Adrenal gland (tissue), 12 donors: ENCODE measurements around the gene NEK2. TPM values are rescaled to one million over a fixed set of nuclear protein-coding genes. Genes with fewer than 3 reads are reported as not detected.

Experiments used
- DNase-seq, 7 donors: peaks; one replicate each; pipeline ENCODE4 v3.0.0-alpha.2; 2019 to 2020
- H3K27ac ChIP-seq, 5 donors: fragments of 200-600 bp; sonication (generic) in 4 of 5; 1 replicate in 3 of 5; 2 replicates in 2 of 5; pipeline versions ENCODE4 v1.5.1 to v1.8.0; 2016 to 2020; ENCODE audit warnings: mild to moderate bottlenecking in 1 of 5
- H3K27me3 ChIP-seq: fragments of 200-600 bp; 2 replicates; pipeline ENCODE4 v1.8.0; 2021
- H3K36me3 ChIP-seq, 2 donors: fragments of 200-600 bp; replicated peaks in 1 of 2; 1 replicate in 1 of 2; 2 replicates in 1 of 2; pipeline versions ENCODE4 v1.5.1 to v1.8.0; 2018 to 2022
- H3K4me1 ChIP-seq, 2 donors: fragments of 200-600 bp; replicated peaks in 1 of 2; 1 replicate in 1 of 2; 2 replicates in 1 of 2; pipeline versions ENCODE4 v1.5.1 to v1.8.0; 2018 to 2021
- H3K4me3 ChIP-seq, 4 donors: fragments of 200-600 bp; sonication (generic) in 3 of 4; one replicate each; pipeline ENCODE4 v1.5.1; 2016 to 2018
- H3K9me3 ChIP-seq, 3 donors: fragments of 200-600 bp; sonication (generic) in 1 of 3; replicated peaks in 1 of 3; 1 replicate in 2 of 3; 2 replicates in 1 of 3; pipeline versions ENCODE4 v1.5.1 to v1.8.0; 2016 to 2021
- POLR2A ChIP-seq, 2 donors: fragments of 450-650 bp; IDR thresholded peaks; one replicate each; pipeline ENCODE4 v1.6.1; 2017; ENCODE audit warnings: antibody characterized with exemption in 2 of 2, mild to moderate bottlenecking in 2 of 2, moderate library complexity in 1 of 2
- WGBS, 4 donors: extraction: QIAGEN DNeasy Blood & Tissue Kit in 2 of 4; methylation state at CpG; one replicate each; pipeline versions ENCODE4 v1.1.5 to v1.1.7; 2013 to 2017; 5-methylcytosine and 5-hydroxymethylcytosine counted together
- intact Hi-C, 2 donors: fragments of 100-400 bp; cut with DNase I; formaldehyde crosslinking; loops; one replicate each; pipeline versions ENCODE4 v1.14.1 to v1.15.0; 2022 to 2023
- polyA plus RNA-seq, 3 donors: library from polyadenylated mRNA; stranded (reverse); fragments of 200-250 nt in 2 of 3; fragments of 350-450 nt in 1 of 3; fragmentation: Illumina TruSeq in 1 of 3; extraction: RNeasy Lipid Tissue Mini Kit (QIAGEN cat#74804) in 1 of 3; gene quantifications; one replicate each; pipeline ENCODE4 v1.2.3, GENCODE V29; 2013 to 2014
- total RNA-seq, 9 donors: library from RNA; depleted of rRNA in 4 of 9; stranded (reverse); fragments of >200 nt in 4 of 9; fragments of 120-200 nt in 1 of 9; fragmentation: NEBNext Ultra II Directional in 1 of 9; extraction: Animal tissue kit (Norgen Biotek cat#: 25700) in 1 of 9; gene quantifications; one replicate each; pipeline versions ENCODE4 v1.1.0 to v1.2.4, GENCODE V29; 2013 to 2023
- TF ChIP-seq, protein P1 (sequence below), 6 experiments: fragments of 450-650 bp in 4 of 6; fragments of 200-600 bp in 2 of 6; sonication (generic) in 1 of 6; IDR thresholded peaks; 1 replicate in 5 of 6; 2 replicates in 1 of 6; pipeline versions ENCODE4 v1.5.1 to v1.8.0; 2016 to 2021; ENCODE audit warnings: antibody characterized with exemption in 6 of 6, mild to moderate bottlenecking in 2 of 6, moderate library complexity in 1 of 6
- donor health status: healthy with polysubstance abuse.
- donor health status: Bipolar disorder and iron deficiency.
- donor health status: DM: yes; HTN: yes; CAD: no.
- donor health status: DM: no; HTN: no; CAD: no.
- donor health status: DM: no; HTN: no; CAD: no.
- donor health status: DM: yes; HTN: yes; CAD: no.

Gene NEK2
- total and polyA plus RNA-seq, 12 donors = 0.08 to 19.9 (median 0.95) TPM

DNA sequence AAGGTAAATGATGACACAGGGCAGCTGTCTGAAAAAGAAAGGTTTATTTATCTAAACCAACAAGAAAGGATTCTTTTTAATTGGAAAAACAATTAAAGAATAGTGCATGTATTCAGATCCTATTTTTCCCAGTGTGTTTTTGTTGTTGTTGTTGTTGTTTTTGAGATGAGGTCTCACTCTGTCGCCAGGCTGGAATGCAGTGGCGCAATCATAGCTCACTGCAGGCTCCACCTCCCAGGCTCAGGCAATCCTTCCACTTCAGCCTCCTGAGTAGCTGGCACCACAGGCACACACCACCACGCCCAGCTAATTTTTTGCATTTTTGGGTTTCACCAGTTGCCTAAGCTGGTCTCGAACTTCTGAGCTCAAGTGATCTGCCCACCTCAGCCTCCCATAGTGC is 22.1 kb downstream of the NEK2 start:
- no peaks in the 10 kb centered on the region for H3K36me3 ChIP-seq
- H3K4me3 ChIP-seq = no peak overlapping the region
- H3K27me3 ChIP-seq = no peaks in the 10 kb centered on the region
- peak in 1 of 7 donors; percentile 39 for DNase-seq
- intact Hi-C loops = loop anchor here in 1 of 2 donors (5.0 kb wide), 2 partner anchors 71 to 136 kb away; no protein-coding TSS in a partner anchor
- peaks cover 0 to 6% of the 10 kb centered on the region in 2 donors for H3K4me1 ChIP-seq
- H3K9me3 ChIP-seq = no peaks in the 10 kb centered on the region
- no peak for TF ChIP-seq POLR2A (IDR thresholded peaks at IDR 0.05)
- TF ChIP-seq, protein P1, sequence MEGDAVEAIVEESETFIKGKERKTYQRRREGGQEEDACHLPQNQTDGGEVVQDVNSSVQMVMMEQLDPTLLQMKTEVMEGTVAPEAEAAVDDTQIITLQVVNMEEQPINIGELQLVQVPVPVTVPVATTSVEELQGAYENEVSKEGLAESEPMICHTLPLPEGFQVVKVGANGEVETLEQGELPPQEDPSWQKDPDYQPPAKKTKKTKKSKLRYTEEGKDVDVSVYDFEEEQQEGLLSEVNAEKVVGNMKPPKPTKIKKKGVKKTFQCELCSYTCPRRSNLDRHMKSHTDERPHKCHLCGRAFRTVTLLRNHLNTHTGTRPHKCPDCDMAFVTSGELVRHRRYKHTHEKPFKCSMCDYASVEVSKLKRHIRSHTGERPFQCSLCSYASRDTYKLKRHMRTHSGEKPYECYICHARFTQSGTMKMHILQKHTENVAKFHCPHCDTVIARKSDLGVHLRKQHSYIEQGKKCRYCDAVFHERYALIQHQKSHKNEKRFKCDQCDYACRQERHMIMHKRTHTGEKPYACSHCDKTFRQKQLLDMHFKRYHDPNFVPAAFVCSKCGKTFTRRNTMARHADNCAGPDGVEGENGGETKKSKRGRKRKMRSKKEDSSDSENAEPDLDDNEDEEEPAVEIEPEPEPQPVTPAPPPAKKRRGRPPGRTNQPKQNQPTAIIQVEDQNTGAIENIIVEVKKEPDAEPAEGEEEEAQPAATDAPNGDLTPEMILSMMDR (IDR thresholded peaks at IDR 0.05) = no peak
- no peak overlapping the region for H3K27ac ChIP-seq
- WGBS, 4 donors = 76 to 83% (median 78%) methylated on average over 4 of the region's 4 CpGs

DNA sequence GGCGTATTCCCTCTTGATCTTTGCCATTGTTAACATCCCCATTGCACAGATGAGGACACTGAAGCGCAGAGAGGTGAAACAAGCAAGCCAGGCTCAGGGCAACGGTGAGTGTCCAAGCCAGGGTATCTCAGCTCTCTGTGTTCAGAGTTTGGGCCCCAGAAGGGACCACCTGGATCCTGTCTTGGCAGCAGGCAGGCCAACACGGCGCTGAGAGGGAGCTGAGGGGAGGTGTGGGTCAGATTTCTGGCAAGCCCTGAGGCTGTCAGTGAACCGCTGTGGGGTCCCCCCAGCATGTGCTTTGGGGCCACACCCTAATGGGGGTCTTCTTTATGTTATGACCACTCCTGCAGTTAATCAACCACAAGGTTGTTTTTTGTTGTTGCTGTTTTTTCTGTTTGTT is 23.1 kb downstream of the NEK2 start:
- intact Hi-C loops = loop anchor here in 1 of 2 donors (5.0 kb wide), 2 partner anchors 70 to 135 kb away; no protein-coding TSS in a partner anchor

DNA sequence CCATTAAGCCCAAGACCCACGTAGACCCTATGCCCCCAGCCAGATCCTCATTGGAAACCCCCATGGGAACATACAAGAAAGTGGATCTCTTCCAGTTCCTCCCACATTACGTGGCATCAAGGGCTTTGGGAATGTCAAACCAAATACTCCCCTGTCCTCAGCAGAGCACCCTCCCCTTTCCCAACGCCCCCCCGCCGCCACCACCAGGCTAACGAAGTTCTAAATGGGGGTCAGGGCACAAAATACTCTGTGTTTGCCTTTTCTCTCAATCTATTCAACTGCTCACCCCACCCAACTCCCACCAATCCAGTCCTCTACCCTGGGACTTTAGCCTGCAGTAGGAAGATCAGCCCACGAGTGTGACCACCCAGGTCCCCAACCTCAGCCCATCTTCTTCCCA is 24.5 kb downstream of the NEK2 start:
- no peak overlapping the region for H3K27ac ChIP-seq
- TF ChIP-seq POLR2A (IDR thresholded peaks at IDR 0.05) = no peak
- TF ChIP-seq, protein P1 (IDR thresholded peaks at IDR 0.05) = no peak
- DNase-seq = no peak
- peaks cover 0 to 6% of the 10 kb centered on the region in 2 donors for H3K4me1 ChIP-seq
- H3K9me3 ChIP-seq = no peaks in the 10 kb centered on the region
- no peaks in the 10 kb centered on the region for H3K36me3 ChIP-seq
- H3K27me3 ChIP-seq = no peaks in the 10 kb centered on the region
- no peak overlapping the region for H3K4me3 ChIP-seq
- intact Hi-C loops = loop anchor here in 1 of 2 donors (5.0 kb wide), 2 partner anchors 69 to 134 kb away; no protein-coding TSS in a partner anchor
- WGBS, 4 donors = 89 to 96% (median 91%) methylated on average over 7 of the region's 7 CpGs

More for the DNA sequence above, 23.1 kb downstream of the NEK2 start:
- no peak overlapping the region for H3K4me3 ChIP-seq
- peaks cover 0 to 6% of the 10 kb centered on the region in 2 donors for H3K4me1 ChIP-seq
- TF ChIP-seq, protein P1 (IDR thresholded peaks at IDR 0.05) = no peak
- no peak for TF ChIP-seq POLR2A (IDR thresholded peaks at IDR 0.05)
- 90 to 94% (median 90%) methylated on average over 4 to 6 of the region's 6 CpGs for WGBS, 4 donors
- H3K27me3 ChIP-seq = no peaks in the 10 kb centered on the region
- DNase-seq = no peak
- no peaks in the 10 kb centered on the region for H3K36me3 ChIP-seq
- no peaks in the 10 kb centered on the region for H3K9me3 ChIP-seq
- no peak overlapping the region for H3K27ac ChIP-seq

DNA sequence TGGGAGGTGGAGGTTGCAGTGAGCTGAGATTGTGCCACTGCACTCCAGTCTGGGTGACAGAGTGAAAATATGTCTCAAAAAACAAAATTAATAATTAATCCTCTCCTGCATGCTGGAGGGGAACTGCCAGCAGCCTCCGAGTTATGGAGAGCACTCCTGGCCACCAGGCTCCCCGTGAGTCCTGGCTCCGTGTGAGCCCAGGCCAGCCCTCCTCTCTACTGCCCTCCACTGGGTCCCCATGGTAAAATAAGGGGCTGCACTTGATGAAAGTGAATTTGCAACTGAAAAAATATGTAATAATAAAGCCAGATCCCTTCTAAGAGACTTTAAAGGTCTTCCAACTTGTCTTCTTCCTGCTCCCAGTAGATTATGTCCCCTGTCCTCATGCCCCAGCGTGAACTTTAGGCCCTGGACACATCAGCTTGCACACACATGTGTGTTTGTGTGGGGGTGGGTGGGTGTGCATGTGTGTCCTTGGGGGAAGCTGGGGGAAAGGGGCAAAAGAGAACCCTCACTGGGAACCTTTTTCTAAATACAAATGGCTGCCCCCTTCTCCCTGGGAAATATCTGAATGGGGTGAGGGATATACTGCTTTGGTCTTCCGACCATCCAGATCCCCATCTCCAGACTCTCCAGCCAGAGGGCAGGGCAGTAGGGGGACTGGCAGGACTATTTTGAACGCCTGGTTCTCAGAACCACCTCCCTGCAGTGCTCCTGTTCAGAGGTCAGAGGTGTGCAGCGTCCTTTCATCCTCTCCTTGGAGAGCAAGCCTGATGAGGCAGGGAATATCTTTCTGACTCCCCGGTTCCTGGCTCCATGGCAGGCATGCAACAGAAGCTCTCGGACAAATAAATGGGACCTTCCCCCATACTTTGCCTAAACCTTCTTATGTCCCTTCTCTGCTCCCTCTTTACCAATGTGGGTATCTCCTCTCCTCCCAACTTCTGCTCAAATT is 26.2 kb downstream of the NEK2 start:
- Histone ChIP-seq H3K27me3 (no peaks in the 10 kb centered on the region), H3K36me3 (no peaks in the 10 kb centered on the region), H3K9me3 (no peaks in the 10 kb centered on the region), H3K4me1 (peaks cover 2 to 6% of the 10 kb centered on the region in 2 donors), H3K27ac (peak overlapping the region in 2 of 5 donors; percentile 31 to 49), H3K4me3 (no peak overlapping the region)
- DNase-seq = peak in 3 of 7 donors; percentile 74 to 77 (median 76)
- TF ChIP-seq, protein P1 (IDR thresholded peaks at IDR 0.05) = peak in 4 of 6 experiments; percentile 51 to 81 (median 71)
- TF ChIP-seq POLR2A (IDR thresholded peaks at IDR 0.05) = no peak
- WGBS, 4 donors = 49 to 99% (median 61%) methylated on average over 7 to 9 of the region's 9 CpGs
- intact Hi-C loops = no loop called here
